Putamen (tissue), 1 donor: ENCODE measurements around the gene SMIM33.
"Not testable (repeated sequence)": the region's sequence is repeated elsewhere in the genome, so short reads cannot be mapped to it uniquely, and the experiment has no call there.

Experiments used
- DNase-seq: peaks from one replicate; pipeline ENCODE4 v3.0.0-alpha.2; 2016; ENCODE audit warnings: low spot score

SMIM33 gene

GRCh38 chr5:139482050-139482889 lies 11.5 kb downstream of the SMIM33 start, which contains the start of gene STING1:
Gene STING1, minus strand, starts transcription at chr5:139482758. Its CDS starts 1,054 bp downstream, at chr5:139481704.
- peak; percentile 52 for DNase-seq

- DNase-seq, result not testable (repeated sequence)
Observed at GRCh38 chr5:139482890-139483208, 12.0 kb downstream of the SMIM33 start.

- DNase-seq, result no peak
Observed at GRCh38 chr5:139486201-139486600, 15.4 kb downstream of the SMIM33 start.

- peak; percentile 25 for DNase-seq
Observed at GRCh38 chr5:139488260-139488659, 17.5 kb downstream of the SMIM33 start.

GRCh38 chr5:139492700-139493192 lies 21.9 kb downstream of the SMIM33 start:
- no peak for DNase-seq

- no peak for DNase-seq
Observed at GRCh38 chr5:139494256-139494655, 23.5 kb downstream of the SMIM33 start.

GRCh38 chr5:139494832-139495231 lies 24.0 kb downstream of the SMIM33 start:
- no peak for DNase-seq

GRCh38 chr5:139495638-139496435 lies 25.0 kb downstream of the SMIM33 start:
- DNase-seq, result no peak

- DNase-seq, result no peak
Observed at GRCh38 chr5:139501381-139501780, 30.6 kb downstream of the SMIM33 start.

GRCh38 chr5:139503036-139503817 lies 32.4 kb downstream of the SMIM33 start:
- not testable (repeated sequence) for DNase-seq

- not testable (repeated sequence) for DNase-seq
Observed at GRCh38 chr5:139503879-139504278, 33.1 kb downstream of the SMIM33 start.

- DNase-seq, result not testable (repeated sequence)
Observed at GRCh38 chr5:139504722-139505121, 33.9 kb downstream of the SMIM33 start.

GRCh38 chr5:139512786-139513390 lies 42.1 kb downstream of the SMIM33 start:
- DNase-seq, result no peak

- DNase-seq, result peak; percentile 48
Observed at GRCh38 chr5:139513434-139513833, 42.6 kb downstream of the SMIM33 start.

- peak; percentile 80 for DNase-seq
Observed at GRCh38 chr5:139513852-139514485, 43.2 kb downstream of the SMIM33 start.

GRCh38 chr5:139514486-139514856 lies 43.7 kb downstream of the SMIM33 start:
- DNase-seq, result no peak

- peak; percentile 86 for DNase-seq
Observed at GRCh38 chr5:139517683-139518564, 47.1 kb downstream of the SMIM33 start.
